Spleen (tissue), 11 donors: ENCODE data around the gene TECTB. TPM values are rescaled to one million over a fixed set of nuclear protein-coding genes. Genes with fewer than 3 reads are reported as not detected.

Experiments
- DNase-seq: peaks from one replicate; pipeline ENCODE4 v3.0.0-alpha.2; 2020
- H3K27ac ChIP-seq, 8 donors: fragments of 200-600 bp; sonication (generic) in 7 of 8; 1 replicate in 4 of 8; 2 replicates in 4 of 8; pipeline versions ENCODE4 v1.5.0 to v1.8.0; 2016 to 2021; ENCODE audit warnings: inconsistent platforms in 4 of 8, mild to moderate bottlenecking in 4 of 8, moderate library complexity in 1 of 8
- H3K27me3 ChIP-seq, 7 donors: fragments of 200-600 bp; sonication (generic) in 6 of 7; replicated peaks in 1 of 7; 1 replicate in 4 of 7; 2 replicates in 3 of 7; pipeline versions ENCODE4 v1.5.0 to v1.8.0; 2016 to 2021; ENCODE audit warnings: inconsistent platforms in 3 of 7, mild to moderate bottlenecking in 1 of 7
- H3K36me3 ChIP-seq, 6 donors: fragments of 200-600 bp; sonication (generic) in 5 of 6; 1 replicate in 4 of 6; 2 replicates in 2 of 6; pipeline versions ENCODE4 v1.5.0 to v1.8.0; 2016 to 2021; ENCODE audit warnings: inconsistent platforms in 2 of 6
- H3K4me1 ChIP-seq, 6 donors: fragments of 200-600 bp; sonication (generic) in 5 of 6; 1 replicate in 3 of 6; 2 replicates in 3 of 6; pipeline versions ENCODE4 v1.5.0 to v1.8.0; 2016 to 2021; ENCODE audit warnings: inconsistent platforms in 3 of 6
- H3K4me3 ChIP-seq, 8 donors: fragments of 200-600 bp; sonication (generic) in 7 of 8; 1 replicate in 4 of 8; 2 replicates in 4 of 8; pipeline versions ENCODE4 v1.5.0 to v1.8.0; 2016 to 2021; ENCODE audit warnings: inconsistent platforms in 4 of 8, mild to moderate bottlenecking in 4 of 8, moderate library complexity in 2 of 8
- H3K9me3 ChIP-seq, 8 donors: fragments of 200-600 bp; sonication (generic) in 7 of 8; 1 replicate in 4 of 8; 2 replicates in 4 of 8; pipeline versions ENCODE4 v1.5.0 to v1.8.0; 2016 to 2021; ENCODE audit warnings: inconsistent platforms in 4 of 8
- POLR2A ChIP-seq, 3 donors: fragments of 450-650 bp; IDR thresholded peaks; one replicate each; pipeline ENCODE4 v1.5.1; 2017; ENCODE audit warnings: antibody characterized with exemption in 3 of 3, mild to moderate bottlenecking in 1 of 3
- POLR2AphosphoS5 ChIP-seq, 3 donors: sonication (generic); formaldehyde crosslinking; IDR thresholded peaks; one replicate each; pipeline ENCODE4 v1.5.1; 2017; ENCODE audit warnings: antibody characterized with exemption in 3 of 3
- WGBS, 5 donors: extraction: QIAGEN DNeasy Blood & Tissue Kit in 3 of 5; methylation state at CpG; one replicate each; pipeline versions ENCODE4 v1.1.5 to v1.1.7; 2013 to 2018; 5-methylcytosine and 5-hydroxymethylcytosine counted together
- intact Hi-C: fragments of 100-400 bp; cut with DNase I; formaldehyde crosslinking; loops from one replicate; pipeline ENCODE4 v1.15.0; 2023; ENCODE audit warnings: low total_unique reads
- polyA plus RNA-seq, 3 donors: library from polyadenylated mRNA; stranded (reverse); fragments of 200-250 nt; gene quantifications; one replicate each; pipeline ENCODE4 v1.2.1, GENCODE V29; 2013
- total RNA-seq, 7 donors: library from RNA; depleted of rRNA in 3 of 7; stranded (reverse); fragments of >200 nt in 3 of 7; fragmentation: NEBNext Ultra II Directional in 4 of 7; extraction: Animal tissue kit (Norgen Biotek cat#: 25700) in 4 of 7; gene quantifications; one replicate each; pipeline versions ENCODE4 v1.1.0 to v1.2.1, GENCODE V29; 2016 to 2021
- TF ChIP-seq, protein P1 (sequence below), 11 experiments: fragments of 200-600 bp in 7 of 11; fragments of 450-650 bp in 4 of 11; sonication (generic) in 4 of 11; IDR thresholded peaks in 8 of 11; conservative IDR thresholded peaks in 3 of 11; 1 replicate in 7 of 11; 2 replicates in 4 of 11; pipeline versions ENCODE4 v1.4.0 to v1.8.0; 2016 to 2021; ENCODE audit warnings: antibody characterized with exemption in 11 of 11, inconsistent platforms in 4 of 11, mild to moderate bottlenecking in 1 of 11
- donor health status: healthy with polysubstance abuse.
- donor health status: DM: no; HTN: no; CAD: no; lungs with moderate emphysema.
- donor health status: DM: no; HTN: no; CAD: no.
- donor health status: Bipolar disorder and iron deficiency.
- donor health status: healthy.
- donor health status: DM: no; HTN: no; CAD: no.
- donor health status: DM: yes; HTN: yes; CAD: no.

TECTB gene
- total and polyA plus RNA-seq, 10 donors: not detected

DNA sequence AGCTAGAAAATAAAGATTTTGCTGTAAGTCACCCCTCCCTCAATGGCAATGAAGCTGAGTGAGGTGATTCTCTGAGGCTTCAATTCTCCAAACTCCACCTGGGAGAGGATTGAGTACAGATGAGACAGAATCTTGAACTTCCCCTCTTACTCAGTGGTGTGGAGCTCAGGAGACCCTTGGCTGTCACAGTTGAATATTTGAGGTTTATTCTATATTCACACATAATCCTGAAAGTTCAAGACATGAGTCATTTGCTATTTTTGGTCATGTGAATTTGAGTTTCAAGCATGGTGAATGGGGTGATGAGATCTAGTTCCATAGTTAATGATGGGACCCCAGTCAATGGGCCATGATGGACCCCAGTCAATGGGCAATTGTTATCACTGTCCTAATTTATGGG is 13.9 kb upstream of the TECTB start:
- Histone ChIP-seq H3K4me3 (no peak overlapping the region), H3K36me3 (no peaks in the 10 kb centered on the region), H3K9me3 (peaks cover 0 to 9% (median 0%) of the 10 kb centered on the region in 8 donors), H3K27ac (no peak overlapping the region), H3K4me1 (no peaks in the 10 kb centered on the region), H3K27me3 (no peaks in the 10 kb centered on the region)
- no peak for TF ChIP-seq POLR2AphosphoS5 (IDR thresholded peaks at IDR 0.05)
- TF ChIP-seq, protein P1, sequence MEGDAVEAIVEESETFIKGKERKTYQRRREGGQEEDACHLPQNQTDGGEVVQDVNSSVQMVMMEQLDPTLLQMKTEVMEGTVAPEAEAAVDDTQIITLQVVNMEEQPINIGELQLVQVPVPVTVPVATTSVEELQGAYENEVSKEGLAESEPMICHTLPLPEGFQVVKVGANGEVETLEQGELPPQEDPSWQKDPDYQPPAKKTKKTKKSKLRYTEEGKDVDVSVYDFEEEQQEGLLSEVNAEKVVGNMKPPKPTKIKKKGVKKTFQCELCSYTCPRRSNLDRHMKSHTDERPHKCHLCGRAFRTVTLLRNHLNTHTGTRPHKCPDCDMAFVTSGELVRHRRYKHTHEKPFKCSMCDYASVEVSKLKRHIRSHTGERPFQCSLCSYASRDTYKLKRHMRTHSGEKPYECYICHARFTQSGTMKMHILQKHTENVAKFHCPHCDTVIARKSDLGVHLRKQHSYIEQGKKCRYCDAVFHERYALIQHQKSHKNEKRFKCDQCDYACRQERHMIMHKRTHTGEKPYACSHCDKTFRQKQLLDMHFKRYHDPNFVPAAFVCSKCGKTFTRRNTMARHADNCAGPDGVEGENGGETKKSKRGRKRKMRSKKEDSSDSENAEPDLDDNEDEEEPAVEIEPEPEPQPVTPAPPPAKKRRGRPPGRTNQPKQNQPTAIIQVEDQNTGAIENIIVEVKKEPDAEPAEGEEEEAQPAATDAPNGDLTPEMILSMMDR (IDR thresholded peaks at IDR 0.05 in 8 of 11, conservative IDR thresholded peaks at IDR 0.05 in 3 of 11): no peak
- TF ChIP-seq POLR2A (IDR thresholded peaks at IDR 0.05): no peak
- intact Hi-C loops: no loop called here
- DNase-seq: no peak

DNA sequence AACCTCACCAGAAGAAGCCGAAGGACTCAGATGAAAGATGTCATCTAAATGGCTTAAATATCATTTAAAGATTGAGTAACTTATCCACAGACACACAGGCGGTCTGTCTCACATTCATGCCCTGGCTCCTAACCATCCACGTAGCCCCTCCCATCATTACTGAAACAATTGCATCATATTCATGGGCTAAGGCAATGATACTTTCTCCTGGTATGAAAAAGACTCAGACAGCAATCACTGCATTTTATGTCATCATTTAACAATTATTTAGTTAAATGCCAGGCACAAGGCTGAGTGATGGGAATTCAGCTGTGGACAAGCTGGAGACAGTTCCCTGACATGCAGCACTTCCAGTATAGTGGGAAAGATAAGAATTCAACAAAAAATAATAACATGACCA is 11.2 kb upstream of the TECTB start:
- Histone ChIP-seq H3K4me3 (no peak overlapping the region), H3K36me3 (no peaks in the 10 kb centered on the region), H3K4me1 (no peaks in the 10 kb centered on the region), H3K27ac (no peak overlapping the region), H3K9me3 (peaks cover 0 to 7% (median 0%) of the 10 kb centered on the region in 8 donors), H3K27me3 (no peaks in the 10 kb centered on the region)
- no peak for DNase-seq
- intact Hi-C loops: no loop called here
- TF ChIP-seq, protein P1 (IDR thresholded peaks at IDR 0.05 in 8 of 11, conservative IDR thresholded peaks at IDR 0.05 in 3 of 11): no peak
- TF ChIP-seq POLR2A (IDR thresholded peaks at IDR 0.05) (no peak), POLR2AphosphoS5 (IDR thresholded peaks at IDR 0.05) (peak in 1 of 3 donors; percentile 19)
- 66 to 94% (median 83%) methylated on average over 3 of the region's 3 CpGs for WGBS, 5 donors

DNA sequence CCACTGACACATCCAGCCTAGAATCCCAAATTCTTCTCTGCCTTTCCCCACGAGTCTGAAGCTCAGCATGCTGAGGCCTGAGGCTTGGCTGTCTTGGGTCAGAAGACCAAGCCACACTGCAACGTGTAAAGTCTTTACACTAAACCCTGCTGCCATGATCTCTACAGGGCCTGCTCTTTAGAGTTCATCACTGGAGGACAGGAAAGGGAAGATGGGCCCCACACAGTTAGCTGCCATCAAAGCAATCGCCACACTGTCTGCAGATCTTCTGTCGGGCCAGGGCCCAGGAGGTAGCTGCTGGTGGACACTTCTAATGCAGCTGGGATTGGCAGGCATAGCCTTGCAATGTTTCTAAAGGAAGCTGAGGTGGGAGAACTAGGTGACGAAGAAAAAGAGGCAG is 8.4 kb upstream of the TECTB start:
- no peak for DNase-seq
- WGBS, 5 donors: 78 to 87% (median 82%) methylated on average over 5 of the region's 5 CpGs
- Histone ChIP-seq H3K36me3 (no peaks in the 10 kb centered on the region), H3K9me3 (no peaks in the 10 kb centered on the region), H3K27me3 (peaks cover 0 to 8% (median 0%) of the 10 kb centered on the region in 7 donors), H3K27ac (no peak overlapping the region), H3K4me1 (peaks cover 0 to 6% (median 0%) of the 10 kb centered on the region in 6 donors), H3K4me3 (no peak overlapping the region)
- TF ChIP-seq, protein P1 (IDR thresholded peaks at IDR 0.05 in 8 of 11, conservative IDR thresholded peaks at IDR 0.05 in 3 of 11): no peak
- no peak for TF ChIP-seq POLR2A (IDR thresholded peaks at IDR 0.05)
- TF ChIP-seq POLR2AphosphoS5 (IDR thresholded peaks at IDR 0.05): no peak
- intact Hi-C loops: no loop called here

DNA sequence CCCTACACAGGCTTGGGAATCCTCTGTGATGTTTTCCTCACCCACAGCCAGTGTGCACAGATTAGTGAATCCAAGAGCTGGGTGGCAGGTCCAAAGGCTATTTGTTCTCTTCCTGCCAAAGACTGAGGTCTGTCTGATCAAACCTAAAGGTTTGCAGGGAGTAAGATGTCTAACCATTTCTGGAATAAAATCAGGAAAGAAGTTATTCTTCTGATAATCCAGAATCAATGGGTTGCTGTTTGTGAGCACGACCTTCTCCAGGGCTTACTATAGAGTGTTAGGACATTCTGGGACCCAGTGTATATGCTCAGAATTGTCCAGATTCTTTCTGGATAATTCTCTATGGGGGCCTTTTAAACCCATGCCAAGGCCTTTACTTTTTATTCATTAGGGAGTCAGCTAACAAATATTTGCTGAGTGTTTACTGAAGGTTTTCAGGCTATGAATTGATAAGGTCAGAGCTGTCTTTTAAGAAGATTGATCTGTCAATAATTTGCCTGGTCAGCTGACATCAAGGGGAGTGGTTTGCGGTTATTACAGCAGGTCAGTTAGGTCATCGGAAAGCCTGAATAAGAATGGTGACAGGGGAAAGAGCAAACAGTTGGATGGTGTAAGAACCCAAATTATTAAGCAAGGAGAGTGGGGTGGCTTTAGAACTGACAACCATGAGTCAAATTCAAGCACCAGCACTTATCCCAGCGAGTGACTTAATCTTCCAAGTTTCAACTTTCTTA is 7.5 kb upstream of the TECTB start:
- DNase-seq: no peak
- Histone ChIP-seq H3K27me3 (peaks cover 0 to 13% (median 0%) of the 10 kb centered on the region in 7 donors), H3K9me3 (no peaks in the 10 kb centered on the region), H3K36me3 (no peaks in the 10 kb centered on the region), H3K27ac (no peak overlapping the region), H3K4me3 (no peak overlapping the region), H3K4me1 (peaks cover 0 to 6% (median 0%) of the 10 kb centered on the region in 6 donors)
- no peak for TF ChIP-seq POLR2AphosphoS5 (IDR thresholded peaks at IDR 0.05)
- TF ChIP-seq, protein P1 (IDR thresholded peaks at IDR 0.05 in 8 of 11, conservative IDR thresholded peaks at IDR 0.05 in 3 of 11): no peak
- no peak for TF ChIP-seq POLR2A (IDR thresholded peaks at IDR 0.05)
- 60 to 93% (median 82%) methylated on average over 4 of the region's 4 CpGs for WGBS, 5 donors
- intact Hi-C loops: no loop called here
